Progenitor cell of endocrine pancreas (in vitro differentiated cells): ENCODE data around the gene JPH4. TPM values are rescaled to one million over a fixed set of nuclear protein-coding genes. Genes with fewer than 3 reads are reported as not detected.

Source experiments
- DNase-seq: peaks from one replicate; pipeline ENCODE4 v3.0.0; 2021; ENCODE audit warnings: low spot score; ENCODE audit not compliant: unreplicated experiment
- H3K27ac Mint-ChIP-seq: 2 replicates; pipeline ENCODE4 v1.8.0; 2021; ENCODE audit warnings: mild to moderate bottlenecking, moderate library complexity, mixed read lengths
- H3K27me3 Mint-ChIP-seq: 2 replicates; pipeline ENCODE4 v1.8.0; 2021; ENCODE audit warnings: mixed read lengths
- H3K36me3 Mint-ChIP-seq: 2 replicates; pipeline ENCODE4 v1.8.0; 2022; ENCODE audit warnings: mixed read lengths; ENCODE audit not compliant: insufficient read depth
- H3K4me1 Mint-ChIP-seq: 2 replicates; pipeline ENCODE4 v1.8.0; 2021; ENCODE audit warnings: low read depth, mixed read lengths
- H3K4me3 Mint-ChIP-seq: 2 replicates; pipeline ENCODE4 v1.8.0; 2021; ENCODE audit warnings: low read depth, mild to moderate bottlenecking, moderate library complexity, mixed read lengths
- H3K9me3 Mint-ChIP-seq: 2 replicates; pipeline ENCODE4 v1.8.0; 2021; ENCODE audit warnings: low read depth, mixed read lengths
- total RNA-seq: library from RNA; stranded (reverse); gene quantifications from 2 replicates; pipeline ENCODE4 v1.2.1, GENCODE V29; 2021
- TF ChIP-seq, protein P1 (sequence below): fragments of 200-600 bp; sonication (generic); IDR thresholded peaks from one replicate; pipeline ENCODE4 v1.5.0; 2021; ENCODE audit warnings: antibody characterized with exemption, mild to moderate bottlenecking; ENCODE audit not compliant: unreplicated experiment

JPH4 gene
- total RNA-seq, 1 donor from 2014 or later, result not detected

DNA sequence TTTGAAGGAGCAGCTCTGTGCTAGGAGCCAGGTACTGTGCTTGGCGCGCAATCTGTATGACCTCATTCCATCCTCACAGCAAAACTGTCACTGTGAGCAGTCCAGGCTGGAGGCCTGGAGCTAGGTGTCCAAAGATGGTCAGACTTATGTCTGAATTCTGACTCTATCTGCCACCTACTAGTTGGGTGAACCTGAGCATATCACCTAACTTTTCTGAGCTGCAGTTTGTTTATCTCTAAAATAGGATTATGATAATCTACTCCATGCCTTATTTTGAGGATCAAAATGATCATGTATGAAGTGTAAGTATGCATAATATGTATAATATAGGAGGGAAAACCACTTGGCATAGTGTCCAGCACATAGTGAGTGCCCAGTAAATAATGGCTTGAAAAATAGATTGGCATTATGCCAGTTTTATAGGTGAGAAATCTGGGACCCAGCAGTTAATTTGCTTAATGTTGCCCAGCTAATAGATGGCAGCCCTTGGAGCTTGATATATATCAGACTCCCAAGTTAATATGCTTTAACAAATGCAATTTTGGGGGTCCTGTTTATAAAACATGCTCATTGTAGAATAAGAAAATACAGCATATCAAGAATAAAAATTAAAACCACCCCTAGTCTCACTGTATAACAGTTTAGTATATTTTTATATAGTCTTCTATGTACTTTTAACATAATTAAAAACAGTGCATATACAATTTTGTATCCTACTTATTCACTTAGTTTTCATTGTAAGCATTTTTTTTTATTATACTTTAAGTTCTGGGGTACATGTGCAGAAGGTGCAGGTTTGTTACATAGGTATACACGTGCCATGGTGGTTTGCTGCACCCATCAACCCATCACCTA, 4.5 kb upstream of the JPH4 start:
- H3K27me3 Mint-ChIP-seq, result peaks cover 48% of the 10 kb centered on the region
- no peaks in the 10 kb centered on the region for H3K36me3 Mint-ChIP-seq
- H3K9me3 Mint-ChIP-seq, result peaks cover 3% of the 10 kb centered on the region
- H3K4me3 Mint-ChIP-seq, result no peak overlapping the region
- DNase-seq, result no peak
- H3K27ac Mint-ChIP-seq, result no peak overlapping the region
- TF ChIP-seq, protein P1, sequence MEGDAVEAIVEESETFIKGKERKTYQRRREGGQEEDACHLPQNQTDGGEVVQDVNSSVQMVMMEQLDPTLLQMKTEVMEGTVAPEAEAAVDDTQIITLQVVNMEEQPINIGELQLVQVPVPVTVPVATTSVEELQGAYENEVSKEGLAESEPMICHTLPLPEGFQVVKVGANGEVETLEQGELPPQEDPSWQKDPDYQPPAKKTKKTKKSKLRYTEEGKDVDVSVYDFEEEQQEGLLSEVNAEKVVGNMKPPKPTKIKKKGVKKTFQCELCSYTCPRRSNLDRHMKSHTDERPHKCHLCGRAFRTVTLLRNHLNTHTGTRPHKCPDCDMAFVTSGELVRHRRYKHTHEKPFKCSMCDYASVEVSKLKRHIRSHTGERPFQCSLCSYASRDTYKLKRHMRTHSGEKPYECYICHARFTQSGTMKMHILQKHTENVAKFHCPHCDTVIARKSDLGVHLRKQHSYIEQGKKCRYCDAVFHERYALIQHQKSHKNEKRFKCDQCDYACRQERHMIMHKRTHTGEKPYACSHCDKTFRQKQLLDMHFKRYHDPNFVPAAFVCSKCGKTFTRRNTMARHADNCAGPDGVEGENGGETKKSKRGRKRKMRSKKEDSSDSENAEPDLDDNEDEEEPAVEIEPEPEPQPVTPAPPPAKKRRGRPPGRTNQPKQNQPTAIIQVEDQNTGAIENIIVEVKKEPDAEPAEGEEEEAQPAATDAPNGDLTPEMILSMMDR, result no peak
- no peaks in the 10 kb centered on the region for H3K4me1 Mint-ChIP-seq

- Mint-ChIP-seq H3K27ac (no peak overlapping the region), H3K4me1 (peaks cover 2% of the 10 kb centered on the region), H3K27me3 (peaks cover 51% of the 10 kb centered on the region), H3K4me3 (no peak overlapping the region), H3K9me3 (peaks cover 3% of the 10 kb centered on the region), H3K36me3 (no peaks in the 10 kb centered on the region)
- TF ChIP-seq, protein P1, result no peak
- no peak for DNase-seq
These were observed 2.3 kb upstream of the JPH4 start for GRCh38 chr14:23580948-23581281.

GRCh38 chr14:23580152-23580926, 1.7 kb upstream of the JPH4 start:
- Mint-ChIP-seq H3K27me3 (peaks cover 51% of the 10 kb centered on the region), H3K9me3 (no peaks in the 10 kb centered on the region), H3K4me1 (peaks cover 2% of the 10 kb centered on the region), H3K36me3 (no peaks in the 10 kb centered on the region), H3K4me3 (no peak overlapping the region), H3K27ac (no peak overlapping the region)
- TF ChIP-seq, protein P1, result no peak
- no peak for DNase-seq

DNA sequence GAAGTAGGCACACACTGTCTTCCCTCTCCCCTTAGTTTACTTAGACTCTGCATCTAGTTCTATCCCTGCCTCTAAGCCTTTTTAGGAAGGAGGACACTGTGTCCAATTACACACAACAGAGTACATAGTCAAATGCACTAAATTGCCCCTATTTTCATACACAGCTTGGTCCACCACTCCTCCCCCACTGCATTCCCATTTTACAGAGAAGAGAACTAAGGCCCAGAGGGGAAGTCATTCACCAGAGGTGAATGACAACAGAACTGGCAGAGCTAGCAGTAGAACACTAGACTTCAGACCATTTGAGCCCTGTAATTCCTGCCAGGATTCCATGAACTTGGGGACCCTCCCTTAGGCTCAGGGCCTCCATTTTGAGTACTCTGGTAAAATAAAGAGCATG, 1.1 kb upstream of the JPH4 start:
- TF ChIP-seq, protein P1, result no peak
- no peak overlapping the region for H3K27ac Mint-ChIP-seq
- H3K27me3 Mint-ChIP-seq, result peaks cover 57% of the 10 kb centered on the region
- no peak overlapping the region for H3K4me3 Mint-ChIP-seq
- no peaks in the 10 kb centered on the region for H3K9me3 Mint-ChIP-seq
- no peaks in the 10 kb centered on the region for H3K36me3 Mint-ChIP-seq
- no peak for DNase-seq
- peaks cover 2% of the 10 kb centered on the region for H3K4me1 Mint-ChIP-seq

DNA sequence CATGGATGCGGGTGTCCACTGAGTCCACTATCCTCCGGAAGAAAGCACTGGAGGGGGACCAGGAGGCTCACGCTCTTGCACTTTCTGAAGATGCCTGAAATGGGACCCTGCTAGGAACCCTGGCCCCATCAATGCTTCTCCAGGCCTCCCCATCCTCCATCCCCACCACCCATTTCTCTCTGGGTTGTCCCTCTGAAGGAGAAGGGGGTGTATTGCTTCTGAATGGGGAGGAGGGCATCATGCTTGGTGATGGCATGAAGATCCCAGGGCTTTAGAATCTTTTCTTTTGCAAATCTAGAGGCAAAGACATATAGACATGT, 681 bp upstream of the JPH4 start:
- Mint-ChIP-seq H3K36me3 (no peaks in the 10 kb centered on the region), H3K27me3 (peaks cover 61% of the 10 kb centered on the region), H3K27ac (no peak overlapping the region), H3K9me3 (no peaks in the 10 kb centered on the region), H3K4me3 (no peak overlapping the region), H3K4me1 (peaks cover 2% of the 10 kb centered on the region)
- DNase-seq, result no peak
- TF ChIP-seq, protein P1, result no peak
